HG03378 (cell line): ENCODE measurements around the gene DCDC2B.
A peak's percentile ranks its signal among the peaks of the same experiment; 100 is the strongest.
"Not testable (repeated sequence)": the region's sequence is repeated elsewhere in the genome, so short reads cannot be mapped to it uniquely, and the experiment has no call there.

ENCODE experiments used
- ATAC-seq: cut with Tn5 transposase; IDR thresholded peaks from one replicate; pipeline ENCODE4 v1.9.1; 2021; ENCODE audit warnings: mild to moderate bottlenecking, moderate library complexity; ENCODE audit not compliant: unreplicated experiment

DCDC2B gene

DNA sequence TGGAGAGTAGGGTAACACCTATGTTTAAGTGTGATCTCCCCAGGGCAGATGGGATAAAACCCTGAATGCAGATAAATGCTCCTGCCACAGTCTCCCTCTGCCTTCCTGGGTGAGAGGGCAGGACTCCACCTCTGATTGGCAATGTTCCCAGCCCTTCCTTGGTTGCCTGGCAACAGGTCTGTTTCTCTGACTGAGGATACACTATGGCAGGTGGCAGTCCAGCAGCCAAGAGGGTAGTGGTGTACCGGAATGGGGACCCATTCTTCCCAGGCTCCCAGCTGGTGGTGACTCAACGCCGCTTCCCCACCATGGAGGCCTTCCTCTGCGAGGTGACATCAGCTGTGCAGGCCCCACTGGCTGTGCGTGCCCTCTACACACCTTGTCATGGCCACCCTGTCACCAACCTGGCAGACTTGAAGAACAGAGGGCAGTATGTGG lies at the start of gene DCDC2B:
Gene DCDC2B, plus strand, starts transcription at position 199 of the 438 bp plus-strand sequence. Its CDS starts 5 bp downstream, at position 204.
- ATAC-seq: no peak

DNA sequence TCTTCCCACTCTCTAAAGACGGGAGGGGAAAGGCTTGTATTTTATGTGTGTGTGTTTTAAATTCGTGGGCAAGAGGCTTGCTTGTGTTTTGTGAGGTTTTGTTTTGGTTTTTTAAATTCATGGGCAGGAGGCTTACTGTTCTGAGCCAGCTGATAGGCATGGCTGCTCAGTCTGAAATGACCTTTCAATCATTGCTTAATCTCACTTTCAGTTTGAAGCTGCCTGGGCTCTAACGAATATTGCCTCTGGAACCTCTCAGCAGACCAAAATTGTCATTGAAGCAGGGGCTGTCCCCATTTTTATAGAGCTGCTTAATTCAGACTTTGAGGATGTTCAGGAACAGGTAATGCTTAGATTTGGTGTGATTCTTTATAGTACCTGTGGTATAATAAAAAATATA lies 49.7 kb upstream of the DCDC2B start:
- ATAC-seq: no peak

DNA sequence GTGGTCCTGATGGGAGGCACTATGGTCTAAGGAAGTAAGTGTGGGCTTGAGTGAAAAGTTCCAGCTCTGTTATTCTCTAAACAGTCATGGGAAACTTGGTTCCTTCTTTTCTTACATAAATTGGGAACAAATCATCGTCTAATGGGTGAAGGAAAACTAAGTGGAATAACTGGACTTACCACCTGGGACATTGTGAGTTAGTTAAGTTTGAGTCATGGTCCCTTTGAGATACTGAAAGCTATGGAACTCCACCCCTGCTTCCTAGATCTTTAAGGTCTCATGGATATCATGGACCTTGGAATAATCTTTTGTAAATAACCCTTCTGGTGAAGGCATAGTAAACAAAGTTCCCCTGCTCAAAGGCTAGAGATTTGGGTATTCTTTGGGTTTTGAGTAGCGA lies 45.5 kb upstream of the DCDC2B start:
- ATAC-seq: no peak

GRCh38 chr1:32165633-32166032 lies 43.3 kb upstream of the DCDC2B start:
- not testable (repeated sequence) for ATAC-seq

- no peak for ATAC-seq
Observed at GRCh38 chr1:32170991-32171390, 37.9 kb upstream of the DCDC2B start.

DNA sequence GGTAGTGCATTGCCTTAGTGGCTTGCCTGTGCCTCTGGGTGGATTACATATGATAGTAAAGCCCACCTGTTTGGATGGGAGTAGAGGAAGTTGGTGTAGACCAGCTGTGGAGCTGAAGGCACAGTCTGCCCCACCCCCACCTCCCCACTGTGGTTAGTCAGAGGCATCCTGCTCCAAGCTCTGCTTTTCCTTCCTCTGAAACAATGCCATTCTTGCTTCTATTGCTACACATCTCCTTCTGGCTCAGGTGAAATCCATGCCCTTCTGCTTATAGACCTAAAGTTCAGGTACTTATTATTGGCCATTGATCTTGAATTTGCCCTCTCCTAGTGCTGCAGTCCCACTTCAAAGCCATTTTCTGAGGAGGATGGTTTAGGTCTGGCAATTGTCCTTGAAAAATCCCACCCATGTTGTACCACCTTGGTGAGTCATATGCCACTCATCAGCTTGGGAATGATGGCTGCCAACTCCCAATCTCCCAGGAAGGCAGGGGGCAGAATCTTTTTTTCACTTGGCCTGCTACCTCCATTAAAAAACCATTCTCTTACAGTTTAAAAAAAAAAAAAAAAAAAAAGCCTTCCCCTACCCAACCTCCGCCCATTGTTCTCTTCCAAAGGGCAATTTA lies 36.2 kb upstream of the DCDC2B start:
- ATAC-seq: no peak

DNA sequence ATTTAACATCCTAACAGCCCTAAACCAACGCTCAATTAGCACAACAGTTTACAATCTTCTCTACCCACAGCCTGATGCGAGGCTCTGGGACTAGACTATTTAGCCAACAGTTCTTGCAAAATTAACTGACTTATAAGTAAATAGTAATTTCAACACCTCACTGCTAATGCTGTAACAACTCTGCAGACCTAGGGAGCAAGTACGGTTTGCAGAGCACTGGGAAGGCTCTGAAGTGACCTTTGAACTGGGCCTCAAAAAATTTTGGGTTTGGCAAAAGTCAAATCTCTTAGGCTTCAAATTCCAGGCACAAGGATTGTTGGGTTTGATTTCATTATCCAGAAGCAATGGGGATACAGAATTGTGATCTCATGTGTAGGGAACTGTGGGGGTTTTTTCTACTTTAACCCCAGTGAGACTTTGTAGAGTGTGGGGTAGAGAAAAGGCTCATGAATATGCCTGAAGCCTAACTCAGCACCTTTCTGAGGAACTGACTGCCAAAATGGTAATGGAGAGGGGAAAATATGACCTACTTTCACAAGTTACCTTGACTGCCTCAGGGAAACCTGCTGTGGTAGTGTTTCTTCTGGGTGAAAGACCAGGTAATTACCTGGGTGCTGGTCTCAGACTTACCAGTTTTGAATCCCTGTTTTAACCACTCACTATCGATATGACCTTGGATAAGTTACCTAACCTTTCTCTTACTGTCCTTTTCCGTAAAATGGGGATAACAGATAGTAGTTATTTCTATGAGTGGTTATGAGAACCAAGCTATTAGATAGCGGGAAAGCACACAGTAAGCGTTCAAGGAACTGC lies 30.3 kb upstream of the DCDC2B start:
- no peak for ATAC-seq

- no peak for ATAC-seq
Observed at GRCh38 chr1:32179193-32179442, 29.8 kb upstream of the DCDC2B start.

GRCh38 chr1:32179443-32180185 lies 29.3 kb upstream of the DCDC2B start, which contains the start of gene TXLNA:
TXLNA (plus strand) TSS chr1:32179675; CDS start chr1:32180346, 671 bp downstream.
- peak; percentile 63 for ATAC-seq

- peak; percentile 11 for ATAC-seq
Observed at GRCh38 chr1:32180186-32181060, 28.5 kb upstream of the DCDC2B start.

DNA sequence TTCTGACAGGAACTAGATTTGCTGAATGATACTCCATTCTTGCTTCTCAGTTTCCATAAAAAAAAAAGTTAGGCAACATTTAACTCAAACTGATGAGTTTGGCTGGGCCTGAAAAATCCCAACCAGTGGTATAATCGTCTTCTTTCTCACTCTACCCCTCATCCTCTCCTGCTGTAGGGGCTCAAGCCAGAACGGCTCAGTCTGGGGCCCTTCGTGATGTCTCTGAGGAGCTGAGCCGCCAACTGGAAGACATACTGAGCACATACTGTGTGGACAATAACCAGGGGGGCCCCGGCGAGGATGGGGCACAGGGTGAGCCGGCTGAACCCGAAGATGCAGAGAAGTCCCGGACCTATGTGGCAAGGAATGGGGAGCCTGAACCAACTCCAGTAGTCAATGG lies 27.8 kb upstream of the DCDC2B start:
- no peak for ATAC-seq

DNA sequence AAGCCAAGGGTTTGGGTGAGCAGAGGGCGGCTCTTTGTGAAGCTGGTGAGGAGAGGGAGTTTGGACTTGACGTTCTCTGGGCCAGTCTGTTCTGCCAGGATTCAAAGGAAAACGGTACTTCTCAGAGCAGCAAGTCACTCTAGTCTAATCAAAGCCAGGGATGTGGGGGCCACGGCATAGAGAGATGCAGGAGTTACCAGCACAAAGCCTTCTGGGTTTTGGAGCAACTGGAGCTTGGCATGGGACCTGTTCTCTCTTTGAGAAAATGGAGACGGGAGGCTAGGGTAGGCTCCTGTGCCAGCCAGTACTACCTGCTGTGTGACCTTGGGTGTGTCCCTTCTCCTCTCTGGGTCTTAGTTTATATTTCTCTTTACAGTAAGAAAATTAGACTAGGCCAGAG lies 27.3 kb upstream of the DCDC2B start:
- no peak for ATAC-seq

DNA sequence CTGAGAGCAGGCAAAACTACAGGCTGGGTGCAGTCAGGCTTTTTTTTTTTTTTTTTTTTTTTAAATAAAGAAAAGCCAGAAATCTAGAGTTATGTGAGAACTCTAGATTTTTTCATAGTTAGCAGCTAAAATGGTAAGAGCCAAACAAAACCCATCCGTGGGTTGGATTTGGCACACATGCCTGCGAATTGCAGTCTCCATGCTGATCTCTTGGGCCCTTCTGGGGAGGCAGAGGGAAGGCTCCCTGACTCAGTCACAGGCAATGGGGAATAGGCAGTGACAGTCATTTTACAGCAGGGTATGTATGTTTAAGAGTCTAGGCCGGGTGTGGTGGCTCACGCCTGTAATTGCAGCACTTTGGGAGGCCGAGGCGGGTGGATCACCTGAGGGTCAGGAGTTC lies 26.8 kb upstream of the DCDC2B start:
- ATAC-seq: no peak

DNA sequence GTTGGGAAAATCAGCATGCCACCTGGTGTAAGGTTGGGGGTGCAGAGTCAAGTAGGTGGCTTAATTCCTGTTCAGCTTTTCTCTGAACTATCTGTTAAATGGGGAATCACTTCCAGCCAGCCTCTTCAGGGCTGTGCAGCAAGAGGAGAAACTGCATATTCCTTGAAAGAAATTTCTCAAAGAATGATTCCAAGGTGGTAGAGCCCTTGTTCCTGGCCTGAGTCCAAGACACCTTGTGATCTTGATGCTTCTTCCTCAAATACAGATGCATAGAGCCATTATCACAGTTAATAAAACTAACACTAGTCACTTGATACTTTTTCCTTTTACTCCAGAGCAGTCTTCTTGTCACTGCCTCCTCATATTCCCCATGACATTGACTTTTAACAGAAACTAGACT lies 24.2 kb upstream of the DCDC2B start:
- ATAC-seq: no peak

- no peak for ATAC-seq
Observed at GRCh38 chr1:32186077-32186476, 22.8 kb upstream of the DCDC2B start.

DNA sequence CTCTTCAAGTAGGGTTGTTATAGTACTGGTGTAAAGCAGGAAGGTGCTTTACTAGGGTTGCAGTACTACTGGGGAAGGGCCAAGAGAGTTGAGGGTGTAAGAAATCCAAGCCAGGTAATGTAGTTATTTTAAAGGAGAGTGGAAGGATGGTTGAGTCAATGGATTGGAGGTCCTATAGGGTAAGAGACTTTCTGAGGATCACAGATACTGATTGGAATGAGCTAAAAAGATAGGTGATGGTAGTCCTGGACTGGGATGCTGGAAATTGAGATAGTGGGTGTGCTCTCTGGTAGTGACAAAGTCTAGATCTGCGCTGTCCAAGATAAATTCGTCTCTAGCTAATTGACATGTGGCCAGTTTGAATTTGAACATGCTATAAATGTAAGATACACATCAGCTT lies 22.4 kb upstream of the DCDC2B start:
- ATAC-seq: no peak

GRCh38 chr1:32187850-32188249 lies 21.0 kb upstream of the DCDC2B start:
- ATAC-seq: no peak

DNA sequence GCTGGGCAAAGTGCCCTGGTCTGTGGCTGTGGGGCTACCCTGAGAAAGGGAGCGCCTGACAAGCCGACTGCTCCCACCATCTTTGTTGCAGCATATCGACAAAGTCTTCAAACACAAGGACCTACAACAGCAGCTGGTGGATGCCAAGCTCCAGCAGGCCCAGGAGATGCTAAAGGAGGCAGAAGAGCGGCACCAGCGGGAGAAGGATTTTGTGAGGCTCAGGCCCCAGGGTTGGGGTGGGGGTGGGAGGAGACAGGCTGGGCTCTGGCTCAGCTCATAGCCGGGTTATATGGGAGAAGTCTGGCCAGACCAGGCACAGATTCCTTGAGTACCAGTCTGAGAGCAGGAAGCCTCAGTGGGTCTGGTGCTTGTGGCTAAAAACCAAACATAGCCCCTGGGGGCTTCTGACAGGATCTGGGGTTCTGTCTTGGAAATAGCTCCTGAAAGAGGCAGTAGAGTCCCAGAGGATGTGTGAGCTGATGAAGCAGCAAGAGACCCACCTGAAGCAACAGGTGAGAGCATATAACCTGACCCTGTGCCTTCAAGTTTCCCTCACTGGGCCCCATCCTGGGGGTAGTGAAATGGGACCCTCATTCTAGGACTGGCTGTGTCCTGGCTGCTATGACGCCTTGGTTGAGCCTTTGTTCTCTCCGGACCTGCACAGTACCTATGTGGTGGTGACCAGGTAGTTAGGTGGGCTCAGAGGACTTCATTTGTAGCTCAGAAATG lies 16.5 kb upstream of the DCDC2B start:
- ATAC-seq: no peak

- ATAC-seq: no peak
Observed at GRCh38 chr1:32194984-32195383, 13.9 kb upstream of the DCDC2B start.

- ATAC-seq: no peak
Observed at GRCh38 chr1:32195531-32195930, 13.4 kb upstream of the DCDC2B start.
